ENCODE data around the gene CGB1. TPM values are rescaled to one million over a fixed set of nuclear protein-coding genes. Genes with fewer than 3 reads are reported as not detected.
A peak's percentile ranks its signal among the peaks of the same experiment; 100 is the strongest.

Gene CGB1
- total and polyA plus RNA-seq, 2 donors (not counting 1 experiment from before 2014, with no cell fraction given), result not detected

- Histone ChIP-seq H3K4me1 (ENCODE audit: control insufficient read depth, extremely low read depth, insufficient read depth, low read length) (peaks cover 7% of the 10 kb centered on the region), H3K27ac (ENCODE audit: insufficient read depth, low read length) (peak within 1 kb of the TSS; percentile 86), H3K9me3 (ENCODE audit: control insufficient read depth, insufficient read depth, low read depth, low read length) (no peaks in the 10 kb centered on the region), H3K4me2 (ENCODE audit: extremely low read depth, insufficient read depth, low read length) (peak within 1 kb of the TSS; percentile 99), H4K20me1 (ENCODE audit: control insufficient read depth, extremely low read depth, insufficient read depth, low read length) (peaks cover 4% of the 10 kb centered on the region), H3K27me3 (ENCODE audit: control insufficient read depth, insufficient read depth, low read length) (no peaks in the 10 kb centered on the region), H2AFZ (ENCODE audit: low read length) (peak within 1 kb of the TSS; percentile 97), H3K9ac (ENCODE audit: insufficient read depth, low read length) (peak within 1 kb of the TSS; percentile 87), H3K36me3 (ENCODE audit: control insufficient read depth, insufficient read depth, low read length) (peaks cover 4% of the 10 kb centered on the region), H3K79me2 (ENCODE audit: control insufficient read depth, insufficient read depth, low read length) (peaks cover 44% of the 10 kb centered on the region), H3K4me3 (replicated peaks in 1 of 4; ENCODE audit: control extremely low read depth in 1 of 4, insufficient read depth in 1 of 4, low read depth in 3 of 4, low read length in 4 of 4) (peak within 1 kb of the TSS; percentile 78 to 87 (median 84))
- peak; percentile 99 for DNase-seq (ENCODE audit: low read depth in 2 of 2)
- TF ChIP-seq CTCF (conservative IDR thresholded peaks at IDR 0.05 in 1 of 2, IDR thresholded peaks at IDR 0.05 in 1 of 2; ENCODE audit: low read depth in 1 of 2, low read length in 2 of 2) (no peak), EZH2 (IDR thresholded peaks at IDR 0.05; ENCODE audit: low read length, missing control alignments) (no peak)
Measured at GRCh38 chr19:49085020-49085867, 48.5 kb upstream of the CGB1 start, which contains the start of gene SNRNP70. SNRNP70 (plus strand) TSS chr19:49085451; CDS start chr19:49086415, 964 bp downstream.

GRCh38 chr19:49084206-49085019 lies 47.7 kb upstream of the CGB1 start:
- peaks cover 38% of the 10 kb centered on the region for H3K79me2 ChIP-seq (ENCODE audit: control insufficient read depth, insufficient read depth, low read length)
- peak overlapping the region; percentile 20 to 82 (median 46) for H3K4me3 ChIP-seq (replicated peaks in 1 of 4; ENCODE audit: control extremely low read depth in 1 of 4, insufficient read depth in 1 of 4, low read depth in 3 of 4, low read length in 4 of 4)
- no peaks in the 10 kb centered on the region for H3K27me3 ChIP-seq (ENCODE audit: control insufficient read depth, insufficient read depth, low read length)
- peak overlapping the region; percentile 97 for H2AFZ ChIP-seq (ENCODE audit: low read length)
- H3K36me3 ChIP-seq (ENCODE audit: control insufficient read depth, insufficient read depth, low read length), result peaks cover 3% of the 10 kb centered on the region
- H3K9ac ChIP-seq (ENCODE audit: insufficient read depth, low read length), result peak overlapping the region; percentile 9
- DNase-seq (ENCODE audit: low read depth in 2 of 2), result no peak
- peak overlapping the region; percentile 86 for H3K27ac ChIP-seq (ENCODE audit: insufficient read depth, low read length)
- no peaks in the 10 kb centered on the region for H3K9me3 ChIP-seq (ENCODE audit: control insufficient read depth, insufficient read depth, low read depth, low read length)
- H4K20me1 ChIP-seq (ENCODE audit: control insufficient read depth, extremely low read depth, insufficient read depth, low read length), result peaks cover 4% of the 10 kb centered on the region
- peak overlapping the region; percentile 91 for H3K4me2 ChIP-seq (ENCODE audit: extremely low read depth, insufficient read depth, low read length)
- TF ChIP-seq EZH2 (IDR thresholded peaks at IDR 0.05; ENCODE audit: low read length, missing control alignments) (no peak), CTCF (conservative IDR thresholded peaks at IDR 0.05 in 1 of 2, IDR thresholded peaks at IDR 0.05 in 1 of 2; ENCODE audit: low read depth in 1 of 2, low read length in 2 of 2) (no peak)
- H3K4me1 ChIP-seq (ENCODE audit: control insufficient read depth, extremely low read depth, insufficient read depth, low read length), result peaks cover 7% of the 10 kb centered on the region

- H3K9ac ChIP-seq (ENCODE audit: insufficient read depth, low read length), result no peak overlapping the region
- TF ChIP-seq CTCF (conservative IDR thresholded peaks at IDR 0.05 in 1 of 2, IDR thresholded peaks at IDR 0.05 in 1 of 2; ENCODE audit: low read depth in 1 of 2, low read length in 2 of 2) (no peak), EZH2 (IDR thresholded peaks at IDR 0.05; ENCODE audit: low read length, missing control alignments) (no peak)
- H3K36me3 ChIP-seq (ENCODE audit: control insufficient read depth, insufficient read depth, low read length), result no peaks in the 10 kb centered on the region
- H3K4me1 ChIP-seq (ENCODE audit: control insufficient read depth, extremely low read depth, insufficient read depth, low read length), result no peaks in the 10 kb centered on the region
- H2AFZ ChIP-seq (ENCODE audit: low read length), result no peak overlapping the region
- no peak overlapping the region for H3K27ac ChIP-seq (ENCODE audit: insufficient read depth, low read length)
- H4K20me1 ChIP-seq (ENCODE audit: control insufficient read depth, extremely low read depth, insufficient read depth, low read length), result peaks cover 2% of the 10 kb centered on the region
- no peaks in the 10 kb centered on the region for H3K27me3 ChIP-seq (ENCODE audit: control insufficient read depth, insufficient read depth, low read length)
- peaks cover 10% of the 10 kb centered on the region for H3K79me2 ChIP-seq (ENCODE audit: control insufficient read depth, insufficient read depth, low read length)
- no peak for DNase-seq (ENCODE audit: low read depth in 2 of 2)
- no peak overlapping the region for H3K4me2 ChIP-seq (ENCODE audit: extremely low read depth, insufficient read depth, low read length)
- H3K4me3 ChIP-seq (replicated peaks in 1 of 4; ENCODE audit: control extremely low read depth in 1 of 4, insufficient read depth in 1 of 4, low read depth in 3 of 4, low read length in 4 of 4), result no peak overlapping the region
- no peaks in the 10 kb centered on the region for H3K9me3 ChIP-seq (ENCODE audit: control insufficient read depth, insufficient read depth, low read depth, low read length)
Measured at GRCh38 chr19:49081273-49081672, 44.6 kb upstream of the CGB1 start.
